ENCODE results near the gene MT1E. TPM values are rescaled to one million over a fixed set of nuclear protein-coding genes. Genes with fewer than 3 reads are reported as not detected.

Gene MT1E
- polyA plus RNA-seq, 1 experiment, result 188 TPM

- TF ChIP-seq CTCF (IDR thresholded peaks at IDR 0.05; ENCODE audit: insufficient read depth, low read depth, low read length), result no peak
- DNase-seq (ENCODE audit: low read depth), result no peak
- H3K4me3 ChIP-seq (ENCODE audit: low read depth, low read length), result no peak overlapping the region
- ChIA-PET POLR2A (no interaction called here), CTCF (interaction anchor here (0.6 kb wide), 1 partner anchor 60 kb away, joined by 4 read pairs; no protein-coding TSS in a partner anchor)
- no peaks in the 10 kb centered on the region for H3K36me3 ChIP-seq (ENCODE audit: control insufficient read depth, insufficient read depth, low read length)
- H3K27me3 ChIP-seq (ENCODE audit: control insufficient read depth, insufficient read depth, low read length), result no peaks in the 10 kb centered on the region
These were observed 11.0 kb upstream of the MT1E start for GRCh38 chr16:56614549-56614991.

- CTCF ChIA-PET, result interaction anchor here (0.6 kb wide), 1 partner anchor 59 kb away, joined by 4 read pairs; no protein-coding TSS in a partner anchor
- Histone ChIP-seq H3K36me3 (ENCODE audit: control insufficient read depth, insufficient read depth, low read length) (no peaks in the 10 kb centered on the region), H3K27me3 (ENCODE audit: control insufficient read depth, insufficient read depth, low read length) (no peaks in the 10 kb centered on the region), H3K4me3 (ENCODE audit: low read depth, low read length) (no peak overlapping the region)
- no peak for TF ChIP-seq CTCF (IDR thresholded peaks at IDR 0.05; ENCODE audit: insufficient read depth, low read depth, low read length)
- no peak for DNase-seq (ENCODE audit: low read depth)
- POLR2A ChIA-PET, result no interaction called here
These were observed 10.2 kb upstream of the MT1E start for GRCh38 chr16:56615353-56615752.

GRCh38 chr16:56616608-56617211, 8.9 kb upstream of the MT1E start:
- H3K27me3 ChIP-seq (ENCODE audit: control insufficient read depth, insufficient read depth, low read length), result no peaks in the 10 kb centered on the region
- TF ChIP-seq CTCF (IDR thresholded peaks at IDR 0.05; ENCODE audit: insufficient read depth, low read depth, low read length), result no peak
- ChIA-PET CTCF (interaction anchor here (1.3 kb wide), 1 partner anchor 9 kb away, joined by 3 read pairs; the partner anchor contains the start of gene MT1E), POLR2A (interaction anchor here (1.2 kb wide), 1 partner anchor 9 kb away, joined by 17 read pairs; the partner anchor contains the start of gene MT1E)
- no peak for DNase-seq (ENCODE audit: low read depth)
- H3K36me3 ChIP-seq (ENCODE audit: control insufficient read depth, insufficient read depth, low read length), result no peaks in the 10 kb centered on the region
- peak overlapping the region; percentile 34 for H3K4me3 ChIP-seq (ENCODE audit: low read depth, low read length)

- H3K27me3 ChIP-seq (ENCODE audit: control insufficient read depth, insufficient read depth, low read length), result no peaks in the 10 kb centered on the region
- TF ChIP-seq CTCF (IDR thresholded peaks at IDR 0.05; ENCODE audit: insufficient read depth, low read depth, low read length), result no peak
- H3K36me3 ChIP-seq (ENCODE audit: control insufficient read depth, insufficient read depth, low read length), result no peaks in the 10 kb centered on the region
- ChIA-PET POLR2A (interaction anchor here (0.6 to 1.2 kb wide), 2 partner anchors 8 to 14 kb away, joined by 3 to 17 read pairs; partner anchors contain the start of gene MT1E), CTCF (interaction anchor here (1.3 kb wide), 1 partner anchor 8 kb away, joined by 3 read pairs; the partner anchor contains the start of gene MT1E)
- H3K4me3 ChIP-seq (ENCODE audit: low read depth, low read length), result peak overlapping the region; percentile 34
- DNase-seq (ENCODE audit: low read depth), result no peak
These were observed 8.1 kb upstream of the MT1E start for GRCh38 chr16:56617212-56618085.

- Histone ChIP-seq H3K4me3 (ENCODE audit: low read depth, low read length) (no peak overlapping the region), H3K36me3 (ENCODE audit: control insufficient read depth, insufficient read depth, low read length) (no peaks in the 10 kb centered on the region), H3K27me3 (ENCODE audit: control insufficient read depth, insufficient read depth, low read length) (no peaks in the 10 kb centered on the region)
- ChIA-PET POLR2A (interaction anchor here (0.6 to 1.2 kb wide), 4 partner anchors 7 to 15 kb away, joined by 3 to 17 read pairs (median 4); partner anchors contain the start of genes MT1E and MT2A), CTCF (no interaction called here)
- no peak for DNase-seq (ENCODE audit: low read depth)
- TF ChIP-seq CTCF (IDR thresholded peaks at IDR 0.05; ENCODE audit: insufficient read depth, low read depth, low read length), result no peak
These were observed 7.4 kb upstream of the MT1E start for GRCh38 chr16:56618138-56618537.
